GM19025 (cell line): ENCODE results near the gene MYOZ3.

Experiments used
- ATAC-seq: cut with Tn5 transposase; IDR thresholded peaks from one replicate; pipeline ENCODE4 v1.9.1; 2021; ENCODE audit warnings: mild to moderate bottlenecking, low read depth, moderate library complexity; ENCODE audit not compliant: unreplicated experiment

MYOZ3 gene

GRCh38 chr5:150641006-150641570 is 20.0 kb upstream of the MYOZ3 start:
- no peak for ATAC-seq

GRCh38 chr5:150641824-150642566 is 19.1 kb upstream of the MYOZ3 start:
- no peak for ATAC-seq

- ATAC-seq: no peak
Measured at GRCh38 chr5:150642567-150642927, 18.5 kb upstream of the MYOZ3 start.

GRCh38 chr5:150642991-150643710 is 17.9 kb upstream of the MYOZ3 start:
- no peak for ATAC-seq

GRCh38 chr5:150644058-150644457 is 17.0 kb upstream of the MYOZ3 start:
- ATAC-seq: no peak

- ATAC-seq: no peak
Measured at GRCh38 chr5:150644514-150644913, 16.5 kb upstream of the MYOZ3 start.

- no peak for ATAC-seq
Measured at GRCh38 chr5:150645070-150645700, 15.9 kb upstream of the MYOZ3 start.

- no peak for ATAC-seq
Measured at GRCh38 chr5:150647275-150648251, 13.5 kb upstream of the MYOZ3 start.

GRCh38 chr5:150648294-150649107 is 12.6 kb upstream of the MYOZ3 start:
- ATAC-seq: no peak

GRCh38 chr5:150649108-150650020 is 11.7 kb upstream of the MYOZ3 start:
- ATAC-seq: no peak

GRCh38 chr5:150650021-150651006 is 10.7 kb upstream of the MYOZ3 start:
- ATAC-seq: no peak

- no peak for ATAC-seq
Measured at GRCh38 chr5:150651382-150651781, 9.7 kb upstream of the MYOZ3 start.

- no peak for ATAC-seq
Measured at GRCh38 chr5:150651924-150652671, 9.0 kb upstream of the MYOZ3 start.

GRCh38 chr5:150653145-150653761 is 7.8 kb upstream of the MYOZ3 start:
- no peak for ATAC-seq

GRCh38 chr5:150653762-150654556 is 7.1 kb upstream of the MYOZ3 start:
- no peak for ATAC-seq
